Measurements from ENCODE around the gene CCL19.

- TF ChIP-seq CTCF (IDR thresholded peaks at IDR 0.05), result no peak
- no peak for TF ChIP-seq POLR2A (IDR thresholded peaks at IDR 0.05)
These were observed 15.2 kb downstream of the CCL19 start for GRCh38 chr9:34675869-34676268.

All from right lobe of liver (tissue), 4 donors.